IMR-90 (cell line): ENCODE measurements around the gene SLC9A7. TPM values are rescaled to one million over a fixed set of nuclear protein-coding genes. Genes with fewer than 3 reads are reported as not detected.

ENCODE experiments used
- ATAC-seq: fragments of 200-7000 bp; cut with Tn5 transposase; 2 replicates; pipeline ENCODE4 v1.9.1; 2020; ENCODE audit warnings: low read depth, mild to moderate bottlenecking, moderate library complexity
- BruUV-seq: library from RNA; stranded (reverse); fragments of 400-500 nt; replicated peaks from 2 replicates; lab custom pipeline; 2021; lab: Mats Ljungman, UMichigan
- CTCF ChIA-PET: fragments of 300-600 bp; formaldehyde crosslinking; extraction: SDS; loops from one replicate; lab custom pipeline; 2021; ENCODE audit warnings: antibody characterized with exemption; lab: Yijun Ruan, JAX
- POLR2A ChIA-PET: fragments of 300-600 bp; sonication (Branson Sonifier 250); formaldehyde crosslinking; loops from one replicate; lab custom pipeline; 2022; ENCODE audit warnings: antibody characterized with exemption; ENCODE audit not compliant: unreplicated experiment; lab: Charles Lee
- DNase-seq: peaks from one replicate; pipeline ENCODE4 v3.0.0; 2013
- H2AFZ ChIP-seq: replicated peaks from 2 replicates; pipeline ENCODE3; 2013; ENCODE audit warnings: low read length, mild to moderate bottlenecking; ENCODE audit not compliant: poor library complexity
- H2AK5ac ChIP-seq: 2 replicates; pipeline ENCODE4 v1.6.1; 2013; ENCODE audit warnings: low read depth, low read length, inconsistent platforms
- H2AK9ac ChIP-seq: replicated peaks from 2 replicates; pipeline ENCODE3; 2013; ENCODE audit warnings: mild to moderate bottlenecking, low read depth, low read length, moderate library complexity; ENCODE audit not compliant: poor library complexity
- H2BK120ac ChIP-seq: 2 replicates; pipeline ENCODE4 v1.6.1; 2013; ENCODE audit warnings: low read depth, low read length, inconsistent platforms
- H2BK15ac ChIP-seq: 3 replicates; pipeline ENCODE4 v1.6.1; 2013; ENCODE audit warnings: low read depth, low read length, inconsistent platforms
- H2BK20ac ChIP-seq: 2 replicates; pipeline ENCODE4 v1.6.1; 2013; ENCODE audit warnings: low read depth, mild to moderate bottlenecking, inconsistent platforms, low read length, moderate library complexity
- H2BK5ac ChIP-seq: 2 replicates; pipeline ENCODE4 v1.6.1; 2013; ENCODE audit warnings: mild to moderate bottlenecking, low read depth, low read length, inconsistent platforms; ENCODE audit not compliant: poor library complexity, severe bottlenecking
- H3K14ac ChIP-seq: replicated peaks from 2 replicates; pipeline ENCODE4 v1.6.1; 2013; ENCODE audit warnings: low read depth, low read length, inconsistent platforms
- H3K18ac ChIP-seq: 2 replicates; pipeline ENCODE4 v1.6.1; 2013; ENCODE audit warnings: low read depth, low read length, control low read depth
- H3K23ac ChIP-seq: 2 replicates; pipeline ENCODE4 v1.6.1; 2013; ENCODE audit warnings: low read depth, low read length, inconsistent platforms
- H3K27ac ChIP-seq: 2 replicates; pipeline ENCODE4 v1.5.1; 2013; ENCODE audit warnings: mild to moderate bottlenecking, control low read depth, low read length; ENCODE audit not compliant: insufficient read depth
- H3K27me3 ChIP-seq: 2 replicates; pipeline ENCODE4 v1.6.1; 2013; ENCODE audit warnings: low read length; ENCODE audit not compliant: control insufficient read depth, insufficient read depth
- H3K36me3 ChIP-seq: 2 replicates; pipeline ENCODE4 v1.6.1; 2013; ENCODE audit warnings: low read length, mixed read lengths; ENCODE audit not compliant: control insufficient read depth, insufficient read depth
- H3K4ac ChIP-seq: 2 replicates; pipeline ENCODE4 v1.6.1; 2013; ENCODE audit warnings: low read depth, low read length, inconsistent platforms
- H3K4me1 ChIP-seq: 2 replicates; pipeline ENCODE4 v1.6.1; 2013; ENCODE audit warnings: low read length, mixed read lengths; ENCODE audit not compliant: control insufficient read depth, insufficient read depth
- H3K4me2 ChIP-seq: 2 replicates; pipeline ENCODE4 v1.6.1; 2013; ENCODE audit warnings: low read depth, mild to moderate bottlenecking, control low read depth, low read length, moderate library complexity
- H3K4me3 ChIP-seq: 2 replicates; pipeline ENCODE4 v1.5.1; 2013; ENCODE audit warnings: low read depth, mild to moderate bottlenecking, control low read depth, low read length, moderate library complexity; ENCODE audit not compliant: insufficient read depth
- H3K56ac ChIP-seq: 2 replicates; pipeline ENCODE4 v1.6.1; 2013; ENCODE audit warnings: low read length, inconsistent platforms; ENCODE audit not compliant: insufficient read depth; ENCODE audit errors: extremely low read depth
- H3K79me1 ChIP-seq, 2 experiments: 2 replicates each; pipeline ENCODE4 v1.6.1; 2013; ENCODE audit warnings: low read length in 2 of 2, inconsistent platforms in 1 of 2, low read depth in 1 of 2
- H3K9ac ChIP-seq: 2 replicates; pipeline ENCODE4 v1.6.1; 2013; ENCODE audit warnings: low read depth, low read length, control low read depth
- H3K9me1 ChIP-seq: 2 replicates; pipeline ENCODE4 v1.6.1; 2013; ENCODE audit warnings: low read length, inconsistent platforms; ENCODE audit not compliant: insufficient read depth
- H3K9me3 ChIP-seq: 2 replicates; pipeline ENCODE4 v1.6.1; 2013; ENCODE audit warnings: low read length; ENCODE audit not compliant: control insufficient read depth, insufficient read depth
- H4K20me1 ChIP-seq: 2 replicates; pipeline ENCODE4 v1.6.1; 2013; ENCODE audit warnings: low read length, inconsistent platforms; ENCODE audit not compliant: insufficient read depth
- H4K5ac ChIP-seq: 2 replicates; pipeline ENCODE4 v1.6.1; 2013; ENCODE audit warnings: mild to moderate bottlenecking, low read depth, low read length, control low read depth
- H4K8ac ChIP-seq, 2 experiments: 2 replicates each; pipeline ENCODE4 v1.6.1; 2013; ENCODE audit warnings: low read depth in 2 of 2, low read length in 2 of 2, control low read depth in 1 of 2, inconsistent platforms in 1 of 2
- H4K91ac ChIP-seq: 2 replicates; pipeline ENCODE4 v1.6.1; 2013; ENCODE audit warnings: low read depth, low read length, inconsistent platforms; ENCODE audit not compliant: insufficient read depth
- BHLHE40 ChIP-seq: fragments of 150-350 bp; IDR thresholded peaks from 2 replicates; pipeline ENCODE4 v1.6.1; 2016; ENCODE audit warnings: mild to moderate bottlenecking, low read depth, low read length
- CEBPB ChIP-seq: IDR thresholded peaks from 2 replicates; pipeline ENCODE4 v1.6.1; 2012; ENCODE audit warnings: low read depth, low read length, improper control_type of control experiment
- CHD1 ChIP-seq: IDR thresholded peaks from 2 replicates; pipeline ENCODE4 v1.6.1; 2012; ENCODE audit warnings: low read depth, low read length, improper control_type of control experiment
- FOS ChIP-seq: fragments of 150-350 bp; IDR thresholded peaks from 2 replicates; pipeline ENCODE4 v1.6.1; 2016; ENCODE audit warnings: low read depth, low read length
- MAFK ChIP-seq: IDR thresholded peaks from 2 replicates; pipeline ENCODE4 v1.6.1; 2012; ENCODE audit warnings: low read depth, low read length, improper control_type of control experiment
- MAZ ChIP-seq: IDR thresholded peaks from 2 replicates; pipeline ENCODE4 v1.6.1; 2012; ENCODE audit warnings: low read depth, mild to moderate bottlenecking, low read length, improper control_type of control experiment, moderate library complexity, borderline replicate concordance
- MXI1 ChIP-seq: IDR thresholded peaks from 2 replicates; pipeline ENCODE4 v1.6.1; 2012; ENCODE audit warnings: low read depth, mild to moderate bottlenecking, low read length, moderate library complexity, borderline replicate concordance
- POLR2A ChIP-seq: IDR thresholded peaks from 2 replicates; pipeline ENCODE4 v1.6.1; 2012; ENCODE audit warnings: mild to moderate bottlenecking, low read depth, low read length
- RAD21 ChIP-seq: IDR thresholded peaks from 2 replicates; pipeline ENCODE4 v1.6.1; 2012; ENCODE audit warnings: low read length, improper control_type of control experiment
- RCOR1 ChIP-seq: IDR thresholded peaks from 2 replicates; pipeline ENCODE4 v1.6.1; 2012; ENCODE audit warnings: mild to moderate bottlenecking, low read length, improper control_type of control experiment; ENCODE audit not compliant: insufficient replicate concordance
- RFX5 ChIP-seq: IDR thresholded peaks from 2 replicates; pipeline ENCODE4 v1.8.0; 2012; ENCODE audit warnings: low read depth, mild to moderate bottlenecking, low read length, moderate library complexity
- SMC3 ChIP-seq: fragments of 150-350 bp; IDR thresholded peaks from 2 replicates; pipeline ENCODE4 v1.6.1; 2016; ENCODE audit warnings: low read depth, mild to moderate bottlenecking, antibody characterized with exemption, low read length, moderate library complexity
- WGBS, 2 experiments: methylation state at CpG; one replicate each; pipeline versions ENCODE4 v1.1.5 to v1.1.7; 2013; ENCODE audit warnings: missing lambda C conversion rate in 2 of 2; ENCODE audit not compliant: insufficient read length in 1 of 2; ENCODE audit errors: extremely low coverage in 2 of 2; 5-methylcytosine and 5-hydroxymethylcytosine counted together
- dilution Hi-C: fragments of 300-500 bp; cut with HindIII; formaldehyde crosslinking; loops from one replicate; pipeline ENCODE4 v1.14.3; 2018; ENCODE audit warnings: low sequenced_read_pairs; ENCODE audit not compliant: unreplicated experiment
- in situ Hi-C: fragments of 300-500 bp; cut with MboI; formaldehyde crosslinking; loops from 3 replicates; pipeline ENCODE4 v1.14.3; 2019; ENCODE audit warnings: low sequenced_read_pairs, inconsistent platforms, mixed read lengths
- intact Hi-C: fragments of 100-400 bp; cut with micrococcal nuclease; formaldehyde crosslinking; loops from 2 replicates; pipeline ENCODE4 v1.10.0; 2022
- polyA plus RNA-seq, 3 experiments: library from polyadenylated mRNA; depleted of rRNA; stranded (reverse); fragments of >200 nt; gene quantifications; 2 replicates each; pipeline ENCODE4 v1.2.3, GENCODE V29; 2012; ENCODE audit warnings: low replicate concordance in 1 of 3
- total RNA-seq: library from RNA; depleted of rRNA; stranded (reverse); fragments of >200 nt; gene quantifications from 2 replicates; pipeline ENCODE4 v1.2.3, GENCODE V29; 2012
- TF ChIP-seq, protein P1 (sequence below): fragments of 150-350 bp; IDR thresholded peaks from 2 replicates; pipeline ENCODE4 v1.6.1; 2016; ENCODE audit warnings: low read depth, mild to moderate bottlenecking, low read length, moderate library complexity, borderline replicate concordance
- TF ChIP-seq, protein P2 (sequence below): conservative IDR thresholded peaks from 2 replicates; pipeline ENCODE4 v1.5.1; 2012; ENCODE audit warnings: mild to moderate bottlenecking, low read depth, low read length, improper control_type of control experiment
- TF ChIP-seq, protein P3 (sequence below): fragments of 150-350 bp; IDR thresholded peaks from 2 replicates; pipeline ENCODE4 v1.6.1; 2017; ENCODE audit warnings: mild to moderate bottlenecking, antibody characterized with exemption, low read length, low read depth

Gene SLC9A7
- total and polyA plus RNA-seq, 2 of the 4 experiments (the other 2 are of a cell fraction): 14.4 to 76.4 TPM

DNA sequence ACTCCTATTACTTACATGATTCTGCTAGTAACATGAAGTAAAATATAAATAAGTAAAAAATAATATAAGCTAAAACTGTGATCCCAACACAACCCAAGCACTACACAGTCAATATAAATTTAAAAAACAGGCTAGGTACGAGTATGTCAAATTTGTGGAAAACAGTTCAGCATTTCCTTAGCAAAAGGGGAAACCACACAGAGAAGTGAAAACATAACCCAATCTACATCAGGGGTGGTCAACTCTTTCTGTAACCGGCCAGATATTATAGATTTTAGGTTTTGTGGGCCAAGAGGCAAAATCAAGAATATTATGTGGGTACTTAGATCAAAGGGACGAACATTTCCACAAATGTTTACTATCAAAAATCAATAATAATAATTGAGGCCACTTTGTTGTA lies 115.3 kb downstream of the SLC9A7 start:
- H3K4me1 ChIP-seq: no peaks in the 10 kb centered on the region
- no peak overlapping the region for H3K4me3 ChIP-seq
- H3K36me3 ChIP-seq: no peaks in the 10 kb centered on the region
- H2BK20ac ChIP-seq: no peak overlapping the region
- no peak overlapping the region for H3K18ac ChIP-seq
- no peak overlapping the region for H3K14ac ChIP-seq
- in situ Hi-C loops (loop anchor here (10.0 kb wide), 1 partner anchor 89 kb away; no protein-coding TSS in a partner anchor), intact Hi-C loops (loop anchor here (2.0 kb wide), 1 partner anchor 89 kb away; no protein-coding TSS in a partner anchor), dilution Hi-C loops (no loop called here)
- no peaks in the 10 kb centered on the region for H4K20me1 ChIP-seq
- H2AFZ ChIP-seq: no peak overlapping the region
- H3K9me3 ChIP-seq: no peaks in the 10 kb centered on the region
- H2BK120ac ChIP-seq: no peak overlapping the region
- H3K56ac ChIP-seq: no peak overlapping the region
- H3K27me3 ChIP-seq: peaks cover 3% of the 10 kb centered on the region; the same call in 1 of the 2 replicates
- H4K8ac ChIP-seq: no peak overlapping the region
- H3K79me1 ChIP-seq: no peaks in the 10 kb centered on the region
- WGBS, 2 experiments: no CpG with 5 or more reads among the region's 3 CpGs
- H3K23ac ChIP-seq: no peak overlapping the region
- H2AK9ac ChIP-seq: no peak overlapping the region
- no peak overlapping the region for H4K91ac ChIP-seq
- no peak overlapping the region for H4K5ac ChIP-seq
- no peak overlapping the region for H2AK5ac ChIP-seq
- DNase-seq: no peak
- CTCF ChIA-PET: no interaction called here
- no peak overlapping the region for H2BK15ac ChIP-seq
- no peak overlapping the region for H3K27ac ChIP-seq
- no peak overlapping the region for H3K4me2 ChIP-seq
- no peak overlapping the region for H2BK5ac ChIP-seq
- TF ChIP-seq, protein P1, sequence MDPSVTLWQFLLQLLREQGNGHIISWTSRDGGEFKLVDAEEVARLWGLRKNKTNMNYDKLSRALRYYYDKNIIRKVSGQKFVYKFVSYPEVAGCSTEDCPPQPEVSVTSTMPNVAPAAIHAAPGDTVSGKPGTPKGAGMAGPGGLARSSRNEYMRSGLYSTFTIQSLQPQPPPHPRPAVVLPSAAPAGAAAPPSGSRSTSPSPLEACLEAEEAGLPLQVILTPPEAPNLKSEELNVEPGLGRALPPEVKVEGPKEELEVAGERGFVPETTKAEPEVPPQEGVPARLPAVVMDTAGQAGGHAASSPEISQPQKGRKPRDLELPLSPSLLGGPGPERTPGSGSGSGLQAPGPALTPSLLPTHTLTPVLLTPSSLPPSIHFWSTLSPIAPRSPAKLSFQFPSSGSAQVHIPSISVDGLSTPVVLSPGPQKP: no peak
- no peak for TF ChIP-seq RAD21
- TF ChIP-seq, protein P2, sequence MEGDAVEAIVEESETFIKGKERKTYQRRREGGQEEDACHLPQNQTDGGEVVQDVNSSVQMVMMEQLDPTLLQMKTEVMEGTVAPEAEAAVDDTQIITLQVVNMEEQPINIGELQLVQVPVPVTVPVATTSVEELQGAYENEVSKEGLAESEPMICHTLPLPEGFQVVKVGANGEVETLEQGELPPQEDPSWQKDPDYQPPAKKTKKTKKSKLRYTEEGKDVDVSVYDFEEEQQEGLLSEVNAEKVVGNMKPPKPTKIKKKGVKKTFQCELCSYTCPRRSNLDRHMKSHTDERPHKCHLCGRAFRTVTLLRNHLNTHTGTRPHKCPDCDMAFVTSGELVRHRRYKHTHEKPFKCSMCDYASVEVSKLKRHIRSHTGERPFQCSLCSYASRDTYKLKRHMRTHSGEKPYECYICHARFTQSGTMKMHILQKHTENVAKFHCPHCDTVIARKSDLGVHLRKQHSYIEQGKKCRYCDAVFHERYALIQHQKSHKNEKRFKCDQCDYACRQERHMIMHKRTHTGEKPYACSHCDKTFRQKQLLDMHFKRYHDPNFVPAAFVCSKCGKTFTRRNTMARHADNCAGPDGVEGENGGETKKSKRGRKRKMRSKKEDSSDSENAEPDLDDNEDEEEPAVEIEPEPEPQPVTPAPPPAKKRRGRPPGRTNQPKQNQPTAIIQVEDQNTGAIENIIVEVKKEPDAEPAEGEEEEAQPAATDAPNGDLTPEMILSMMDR: no peak
- no peak for TF ChIP-seq CEBPB
- no peak for TF ChIP-seq CHD1
- TF ChIP-seq RFX5: no peak
- TF ChIP-seq BHLHE40: no peak
- no peak for TF ChIP-seq RCOR1
- TF ChIP-seq POLR2A: no peak
- TF ChIP-seq MAZ: no peak
- TF ChIP-seq, protein P3, sequence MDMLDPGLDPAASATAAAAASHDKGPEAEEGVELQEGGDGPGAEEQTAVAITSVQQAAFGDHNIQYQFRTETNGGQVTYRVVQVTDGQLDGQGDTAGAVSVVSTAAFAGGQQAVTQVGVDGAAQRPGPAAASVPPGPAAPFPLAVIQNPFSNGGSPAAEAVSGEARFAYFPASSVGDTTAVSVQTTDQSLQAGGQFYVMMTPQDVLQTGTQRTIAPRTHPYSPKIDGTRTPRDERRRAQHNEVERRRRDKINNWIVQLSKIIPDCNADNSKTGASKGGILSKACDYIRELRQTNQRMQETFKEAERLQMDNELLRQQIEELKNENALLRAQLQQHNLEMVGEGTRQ: no peak
- TF ChIP-seq SMC3: no peak
- no peak for TF ChIP-seq MAFK
- no peak for TF ChIP-seq MXI1
- no peak for TF ChIP-seq FOS
- BruUV-seq: no TSS peak
- no peak for ATAC-seq
- POLR2A ChIA-PET: no interaction called here
- no peak overlapping the region for H3K9ac ChIP-seq
- no peaks in the 10 kb centered on the region for H3K9me1 ChIP-seq
- H3K4ac ChIP-seq: no peak overlapping the region
